TTC549 (cell line): ENCODE results near the gene FSD1.

Experiments
- FAIRE-seq: peaks from 2 replicates; lab custom pipeline; 2012; peaks lifted over from hg19 to GRCh38; lab: Jason Lieb, UNC

The FSD1 gene

DNA sequence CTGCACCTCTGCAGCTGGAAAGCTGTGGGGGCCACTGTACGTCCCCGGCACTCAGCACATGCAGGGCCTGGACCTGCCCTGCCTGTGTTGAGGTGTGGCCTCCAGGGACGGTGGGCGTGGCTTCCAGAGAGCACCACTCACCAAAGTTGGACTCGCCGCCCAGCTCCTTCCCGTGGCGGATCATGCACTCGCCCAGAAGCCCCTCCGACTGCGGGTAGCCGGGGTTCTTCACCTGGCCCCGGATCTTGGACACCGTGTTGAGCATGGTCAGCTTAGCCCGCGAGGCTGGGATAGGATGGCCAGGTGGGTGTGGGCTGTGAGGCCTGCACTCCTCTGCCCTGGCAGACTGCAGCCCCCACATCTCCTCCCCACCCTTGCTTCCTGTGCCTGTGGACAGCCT, 60.9 kb downstream of the FSD1 start:
- no peak for FAIRE-seq

DNA sequence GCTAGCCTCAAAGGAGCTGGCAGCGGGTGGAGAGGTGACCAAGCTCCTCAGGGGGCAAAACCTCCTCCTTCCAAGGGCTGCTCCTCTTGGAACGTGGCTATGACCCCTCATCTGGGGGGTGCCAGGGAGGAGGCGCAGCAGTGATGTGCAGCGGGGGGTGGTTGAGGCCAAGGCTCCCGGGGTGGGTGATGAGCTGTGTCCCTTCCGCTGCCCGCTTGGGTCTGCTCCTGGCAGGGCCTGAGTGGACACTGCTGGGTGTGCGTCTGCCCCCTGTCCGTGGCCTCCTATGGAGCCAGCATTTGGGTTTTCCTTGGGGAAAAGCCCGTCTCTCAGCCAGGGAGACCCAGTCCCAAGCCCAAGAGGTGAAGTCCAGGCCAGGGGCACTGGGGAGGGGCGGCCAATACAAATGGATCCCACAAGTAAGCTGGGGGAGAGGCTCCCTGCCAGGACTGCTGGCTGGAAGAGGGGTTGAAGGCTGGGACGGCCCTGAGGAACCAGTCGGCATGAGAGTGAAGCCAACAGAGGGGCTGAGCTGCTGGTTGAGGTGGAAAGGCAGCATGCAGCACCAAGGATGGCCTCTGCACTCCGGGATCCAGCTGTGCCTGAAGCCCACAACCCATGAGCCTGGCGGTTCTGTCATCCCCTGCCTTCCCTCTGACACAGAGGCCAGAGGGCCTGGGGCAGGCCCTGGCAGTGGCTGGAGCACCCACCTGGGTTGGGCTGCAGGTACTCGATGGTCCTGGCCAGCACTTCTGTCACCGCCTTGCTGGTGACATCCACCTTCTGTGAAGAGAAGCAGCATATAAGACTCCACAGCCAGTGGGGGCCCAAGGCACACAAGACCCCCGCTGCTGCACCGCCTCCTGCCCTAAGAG, 61.6 kb downstream of the FSD1 start:
- no peak for FAIRE-seq

DNA sequence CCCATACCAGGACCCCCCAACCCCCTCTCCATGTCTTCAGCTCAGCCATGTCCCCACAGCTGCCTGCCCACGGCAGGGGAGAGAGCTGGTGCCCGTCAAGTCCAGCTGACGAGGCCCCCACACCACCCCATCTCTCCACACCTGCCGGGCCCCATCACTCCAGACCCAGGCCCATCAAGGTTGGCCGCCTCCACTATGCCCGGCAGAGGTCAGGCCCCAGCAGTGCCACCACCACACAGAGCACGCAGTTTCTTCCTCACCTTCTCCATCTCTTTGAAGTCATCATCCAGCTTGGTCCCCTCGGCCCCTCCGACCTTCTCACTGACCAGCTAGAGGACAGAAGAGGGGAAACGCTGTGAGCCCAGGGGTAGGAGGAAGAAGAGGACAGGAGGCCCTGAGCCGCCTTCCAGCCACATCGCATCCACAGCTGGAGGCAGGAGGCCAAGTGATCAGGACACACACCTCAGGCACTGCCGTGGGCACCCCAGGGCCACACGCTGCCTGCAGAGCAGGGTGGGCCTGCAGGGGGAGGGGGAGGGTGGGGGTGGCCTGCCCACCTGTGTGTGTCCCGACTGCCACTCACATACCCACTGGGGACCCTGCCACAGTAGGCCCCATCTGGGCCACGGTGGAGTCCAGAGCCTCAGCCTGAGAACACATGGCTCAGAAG, 62.4 kb downstream of the FSD1 start:
- FAIRE-seq = no peak

DNA sequence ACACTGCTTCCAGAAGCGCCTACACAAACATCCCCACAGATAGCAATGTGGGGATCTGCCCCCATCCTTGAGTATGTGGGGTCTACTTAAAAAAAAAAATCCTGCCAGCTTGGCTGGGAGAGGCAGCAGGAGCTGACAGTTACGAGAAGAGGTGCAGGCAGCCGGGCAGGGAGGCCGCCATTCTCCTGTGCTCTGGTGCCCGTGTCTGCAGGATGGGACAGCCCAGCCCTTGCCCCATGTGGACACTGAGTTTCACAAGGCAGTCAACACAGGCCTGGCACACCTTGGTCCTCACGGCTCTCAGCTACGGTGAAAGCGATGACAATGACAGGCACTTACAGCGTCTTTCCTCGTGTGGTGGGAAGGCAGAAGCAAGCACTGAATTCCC, 62.9 kb downstream of the FSD1 start:
- FAIRE-seq = no peak

- no peak for FAIRE-seq
These were observed 63.4 kb downstream of the FSD1 start for GRCh38 chr19:4367781-4368127.

DNA sequence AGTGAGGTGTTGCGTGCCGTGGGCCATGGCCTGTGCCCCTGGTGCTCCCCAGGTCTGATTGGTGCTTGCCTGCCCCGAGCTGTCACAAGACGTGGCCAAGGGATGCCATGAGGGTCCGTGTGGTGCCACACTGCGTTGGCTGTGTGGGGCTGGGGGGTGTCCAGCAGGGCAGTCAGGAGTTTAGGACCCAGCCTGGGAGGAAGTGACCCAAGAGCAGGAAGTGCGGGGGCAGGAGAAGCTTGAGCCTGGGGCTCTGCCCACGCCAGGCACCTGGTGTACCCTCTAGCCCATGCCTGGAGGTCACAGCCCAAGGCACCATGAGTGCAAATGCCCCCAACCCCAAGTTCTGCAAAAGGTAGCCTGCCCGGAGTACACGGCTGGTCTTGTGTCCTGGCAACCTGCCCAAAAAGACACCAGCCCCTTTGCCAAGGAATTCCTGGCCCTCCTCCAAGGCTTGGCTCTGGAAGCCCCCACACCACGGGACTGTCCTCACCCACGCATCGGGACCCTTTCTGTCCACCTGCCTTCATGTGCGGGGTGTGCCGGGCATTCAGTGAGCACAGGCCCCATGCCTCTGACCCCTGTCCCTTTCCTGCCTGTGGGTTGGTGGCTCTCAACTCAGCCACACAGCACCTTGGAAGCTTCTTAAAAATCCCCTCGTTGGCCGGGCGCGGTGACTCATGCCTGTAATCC, 63.9 kb downstream of the FSD1 start:
- no peak for FAIRE-seq

- no peak for FAIRE-seq
These were observed 64.9 kb downstream of the FSD1 start for GRCh38 chr19:4369109-4369887.

- no peak for FAIRE-seq
These were observed 65.5 kb downstream of the FSD1 start for GRCh38 chr19:4369888-4370260.

DNA sequence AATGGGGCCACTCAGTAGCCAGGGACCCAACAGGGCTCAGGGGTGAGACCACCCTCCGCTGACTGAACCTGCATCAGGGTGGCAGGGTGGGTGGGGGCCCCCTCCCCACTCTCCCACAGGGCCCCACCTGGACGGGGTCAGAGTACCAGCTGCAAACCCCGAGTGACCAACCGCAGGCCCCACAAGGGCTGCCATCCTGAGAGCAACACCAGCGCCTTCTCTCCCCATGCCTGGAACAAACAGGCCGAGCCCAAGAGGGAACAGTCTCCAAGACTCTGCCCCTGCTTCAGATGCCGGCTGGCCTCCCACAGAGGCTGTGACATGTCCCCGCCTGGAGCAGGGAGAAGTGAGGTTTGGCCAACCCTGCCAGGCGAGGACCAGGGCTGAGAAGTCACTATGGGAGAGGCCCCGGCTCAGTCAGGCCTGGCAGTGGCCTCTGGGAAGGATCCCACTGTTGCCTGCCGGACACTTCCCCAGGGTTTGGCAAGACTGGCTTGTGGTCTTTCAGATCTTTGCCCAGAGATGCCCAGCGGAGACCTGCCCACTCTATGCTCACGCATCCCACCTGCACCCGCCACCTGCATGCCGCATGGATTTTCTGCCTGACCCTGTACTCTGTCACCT, 66.1 kb downstream of the FSD1 start:
- FAIRE-seq = no peak

- no peak for FAIRE-seq
These were observed 67.1 kb downstream of the FSD1 start for GRCh38 chr19:4371247-4372164.

GRCh38 chr19:4372165-4373012, 68.0 kb downstream of the FSD1 start:
- no peak for FAIRE-seq

DNA sequence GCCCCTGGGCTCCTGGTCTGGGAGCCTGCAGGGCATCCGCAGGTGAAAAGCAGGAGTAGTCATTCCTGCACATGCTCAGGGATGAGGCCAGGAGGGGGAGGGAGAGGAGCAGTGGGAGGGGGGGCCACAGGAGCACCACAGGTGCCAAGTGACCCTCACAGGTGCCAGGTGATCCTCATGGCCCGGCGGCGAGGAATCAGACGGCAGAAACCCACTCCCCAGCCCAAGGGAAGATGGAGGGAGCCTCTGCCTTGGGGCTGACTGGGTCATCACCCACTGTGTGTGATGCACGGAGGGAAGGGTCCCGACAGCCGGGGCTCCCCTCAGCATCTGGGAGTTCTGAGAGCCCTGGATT, 68.6 kb downstream of the FSD1 start:
- no peak for FAIRE-seq
